OCI-LY7 (cell line): ENCODE results near the gene HDAC10. TPM values are rescaled to one million over a fixed set of nuclear protein-coding genes. Genes with fewer than 3 reads are reported as not detected.
"Not testable (repeated sequence)": the region's sequence is repeated elsewhere in the genome, so short reads cannot be mapped to it uniquely, and the experiment has no call there.

Experiments used
- BruUV-seq: library from RNA; stranded (reverse); fragments of 400-500 nt; replicated peaks from 2 replicates; lab custom pipeline; 2021; lab: Mats Ljungman, UMichigan
- CTCF ChIA-PET: fragments of 300-600 bp; sonication (Branson Sonifier 250); formaldehyde crosslinking; loops from one replicate; lab custom pipeline; 2022; ENCODE audit warnings: antibody characterized with exemption; ENCODE audit not compliant: unreplicated experiment; lab: Charles Lee
- POLR2A ChIA-PET: fragments of 300-600 bp; sonication (Branson Sonifier 250); formaldehyde crosslinking; loops from one replicate; lab custom pipeline; 2022; ENCODE audit warnings: antibody characterized with exemption; lab: Charles Lee
- DNase-seq: peaks from one replicate; pipeline ENCODE4 v3.0.0-alpha.2; 2015; ENCODE audit warnings: low spot score
- H2AFZ ChIP-seq: fragments of 200-600 bp; sonication (generic), shearing (Covaris generic); 2 replicates; pipeline ENCODE4 v1.6.1; 2014; ENCODE audit warnings: mild to moderate bottlenecking, antibody characterized with exemption, low read length, moderate library complexity
- H3K27ac ChIP-seq: fragments of 200-600 bp; sonication (generic); 2 replicates; pipeline ENCODE4 v1.5.1; 2014; ENCODE audit warnings: mixed run types, low read depth, mild to moderate bottlenecking, moderate library complexity, low read length, inconsistent platforms; ENCODE audit not compliant: poor library complexity, severe bottlenecking
- H3K36me3 ChIP-seq: fragments of 200-600 bp; sonication (generic); 2 replicates; pipeline ENCODE4 v1.6.1; 2014; ENCODE audit warnings: mild to moderate bottlenecking, antibody characterized with exemption, low read length, moderate library complexity, mixed read lengths; ENCODE audit not compliant: insufficient read depth
- H3K4me1 ChIP-seq: fragments of 200-600 bp; sonication (generic); 2 replicates; pipeline ENCODE4 v1.5.1; 2014; ENCODE audit warnings: mild to moderate bottlenecking, low read length; ENCODE audit not compliant: insufficient read depth, poor library complexity, severe bottlenecking
- H3K4me2 ChIP-seq: fragments of 200-600 bp; sonication (generic); 2 replicates; pipeline ENCODE4 v1.6.1; 2014; ENCODE audit warnings: mild to moderate bottlenecking, low read length
- H3K4me3 ChIP-seq: fragments of 200-600 bp; sonication (generic); 2 replicates; pipeline ENCODE4 v1.5.1; 2014; ENCODE audit warnings: mild to moderate bottlenecking, low read depth, low read length; ENCODE audit not compliant: poor library complexity, severe bottlenecking
- H3K79me2 ChIP-seq: fragments of 200-600 bp; sonication (generic); 2 replicates; pipeline ENCODE4 v1.6.1; 2016; ENCODE audit warnings: low read depth, mild to moderate bottlenecking, low read length, moderate library complexity, mixed read lengths; ENCODE audit not compliant: insufficient read depth
- H3K9me2 ChIP-seq: fragments of 200-600 bp; sonication (generic); 2 replicates; pipeline ENCODE4 v1.6.1; 2016; ENCODE audit warnings: mild to moderate bottlenecking, low read length, mixed read lengths; ENCODE audit not compliant: insufficient read depth
- H3K9me3 ChIP-seq: fragments of 200-600 bp; sonication (generic); 2 replicates; pipeline ENCODE4 v1.6.1; 2014; ENCODE audit warnings: mild to moderate bottlenecking, mixed run types, low read length, mixed read lengths
- H4K20me1 ChIP-seq: fragments of 200-600 bp; sonication (generic); 2 replicates; pipeline ENCODE4 v1.6.1; 2014; ENCODE audit warnings: mild to moderate bottlenecking, antibody characterized with exemption, low read length, moderate library complexity, mixed read lengths; ENCODE audit not compliant: insufficient read depth
- CTCF ChIP-seq: fragments of 200-600 bp; sonication (generic); conservative IDR thresholded peaks from 2 replicates; pipeline ENCODE4 v1.5.1; 2014; ENCODE audit warnings: mild to moderate bottlenecking, antibody characterized with exemption, low read length, moderate library complexity, mixed read lengths
- EZH2phosphoT487 ChIP-seq: fragments of 200-600 bp; sonication (generic); IDR thresholded peaks from 2 replicates; pipeline ENCODE4 v1.6.1; 2018; ENCODE audit warnings: low read depth, borderline replicate concordance, mild to moderate bottlenecking, mixed run types, antibody characterized with exemption, low read length, moderate library complexity, mixed read lengths
- intact Hi-C: fragments of 100-400 bp; cut with micrococcal nuclease; formaldehyde crosslinking; loops from one replicate; pipeline ENCODE4 v1.10.0; 2022; ENCODE audit not compliant: unreplicated experiment
- total RNA-seq, 2 experiments: library from RNA; depleted of rRNA in 1 of 2; stranded (reverse); fragments of >200 nt in 1 of 2; shearing (Covaris generic) in 1 of 2; gene quantifications; 2 replicates each; pipeline ENCODE4 v1.2.3, GENCODE V29; 2014 to 2022

Gene HDAC10
- total RNA-seq, 2 experiments from 2014 or later: 49.4 to 74.9 TPM

- CTCF ChIA-PET, H3K9me2 ChIP-seq, H3K9me3 ChIP-seq, DNase-seq, H3K4me3 ChIP-seq, BruUV-seq, H3K79me2 ChIP-seq, H3K27ac ChIP-seq, H2AFZ ChIP-seq, H4K20me1 ChIP-seq, POLR2A ChIA-PET, H3K4me2 ChIP-seq: not testable (repeated sequence)
- Histone ChIP-seq H3K36me3 (peaks cover 16% of the 10 kb centered on the region; the same call in 1 of the 2 replicates), H3K4me1 (peaks cover 38% of the 10 kb centered on the region)
- intact Hi-C loops: loop anchor here (5.0 kb wide), 1 partner anchor 234 kb away; the partner anchor contains the start of genes LMF2 and NCAPH2
- peak; percentile 28; the same call in 1 of the 2 replicates for TF ChIP-seq CTCF
Observed at GRCh38 chr22:50273352-50273751, 22.3 kb upstream of the HDAC10 start.

- Histone ChIP-seq H3K79me2 (no peaks in the 10 kb centered on the region), H3K4me1 (peaks cover 46% of the 10 kb centered on the region), H3K36me3 (peaks cover 16% of the 10 kb centered on the region; the same call in 1 of the 2 replicates), H3K9me3 (peaks cover 5% of the 10 kb centered on the region; the same call in 1 of the 2 replicates), H3K4me3 (no peak overlapping the region), H4K20me1 (no peaks in the 10 kb centered on the region), H3K9me2 (no peaks in the 10 kb centered on the region), H3K4me2 (0 out of 2 replicates have a peak overlapping the region, but pooled peaks have one; percentile 79), H3K27ac (no peak overlapping the region), H2AFZ (no peak overlapping the region)
- BruUV-seq: no TSS peak
- no peak for DNase-seq
- ChIA-PET CTCF (interaction anchor here (0.5 to 0.6 kb wide), 2 partner anchors 23 to 42 kb away, joined by 3 to 10 read pairs; no protein-coding TSS in a partner anchor), POLR2A (interaction anchor here (0.5 kb wide), 1 partner anchor 96 kb away, joined by 3 read pairs; no protein-coding TSS in a partner anchor)
- TF ChIP-seq CTCF (no peak), EZH2phosphoT487 (no peak)
- intact Hi-C loops: loop anchor here (5.0 kb wide), 1 partner anchor 235 kb away; the partner anchor contains the start of genes LMF2 and NCAPH2
Observed at GRCh38 chr22:50272044-50272802, 21.2 kb upstream of the HDAC10 start.
